A673 (cell line): Measurements from ENCODE around the gene PCP2. TPM values are rescaled to one million over a fixed set of nuclear protein-coding genes. Genes with fewer than 3 reads are reported as not detected.

Source experiments
- BruUV-seq: library from RNA; stranded (reverse); fragments of 400-500 nt; replicated peaks from 2 replicates; lab custom pipeline; 2021; lab: Mats Ljungman, UMichigan
- CTCF ChIA-PET: fragments of 300-600 bp; sonication (Branson Sonifier 250); formaldehyde crosslinking; loops from one replicate; lab custom pipeline; 2022; ENCODE audit warnings: antibody characterized with exemption; lab: Charles Lee
- POLR2A ChIA-PET: fragments of 300-600 bp; sonication (Branson Sonifier 250); formaldehyde crosslinking; loops from one replicate; lab custom pipeline; 2022; ENCODE audit warnings: antibody characterized with exemption; ENCODE audit not compliant: low non-redundant PET; lab: Charles Lee
- DNase-seq: peaks from one replicate; pipeline ENCODE4 v3.0.0-alpha.2; 2015; ENCODE audit warnings: low spot score
- H3K27ac ChIP-seq: fragments of 200-600 bp; sonication (generic); 2 replicates; pipeline ENCODE4 v1.5.1; 2016; ENCODE audit warnings: mixed run types, low read depth, mild to moderate bottlenecking, mixed read lengths, antibody characterized with exemption, low read length; ENCODE audit not compliant: poor library complexity, severe bottlenecking
- H3K27me3 ChIP-seq: fragments of 200-600 bp; sonication (generic); replicated peaks from 2 replicates; pipeline ENCODE4 v1.6.1; 2017; ENCODE audit warnings: mixed run types, low read depth, mild to moderate bottlenecking, mixed read lengths, antibody characterized with exemption, low read length; ENCODE audit not compliant: insufficient read depth, poor library complexity
- H3K36me3 ChIP-seq: fragments of 200-600 bp; sonication (generic); 2 replicates; pipeline ENCODE4 v1.6.1; 2016; ENCODE audit warnings: mixed run types, mild to moderate bottlenecking, mixed read lengths, antibody characterized with exemption, low read length; ENCODE audit not compliant: insufficient read depth, poor library complexity, severe bottlenecking
- H3K4me1 ChIP-seq: fragments of 200-600 bp; sonication (generic); 2 replicates; pipeline ENCODE4 v1.6.1; 2017; ENCODE audit warnings: mixed run types, mild to moderate bottlenecking, mixed read lengths, antibody characterized with exemption, low read length; ENCODE audit not compliant: insufficient read depth, poor library complexity, severe bottlenecking
- H3K4me3 ChIP-seq: fragments of 200-600 bp; sonication (generic); 2 replicates; pipeline ENCODE4 v1.5.1; 2016; ENCODE audit warnings: low read depth, mixed run types, mild to moderate bottlenecking, mixed read lengths, low read length; ENCODE audit not compliant: poor library complexity, severe bottlenecking
- H3K9me3 ChIP-seq: fragments of 200-600 bp; sonication (generic); 2 replicates; pipeline ENCODE4 v1.6.1; 2016; ENCODE audit warnings: mixed run types, low read depth, mild to moderate bottlenecking, mixed read lengths, antibody characterized with exemption, low read length; ENCODE audit not compliant: poor library complexity, severe bottlenecking
- EZH2 ChIP-seq: fragments of 200-600 bp; sonication (generic); IDR thresholded peaks from 2 replicates; pipeline ENCODE4 v1.6.1; 2017; ENCODE audit warnings: borderline replicate concordance, low read depth, mild to moderate bottlenecking, mixed read lengths, antibody characterized with exemption, low read length; ENCODE audit not compliant: poor library complexity, severe bottlenecking
- intact Hi-C: fragments of 100-400 bp; cut with micrococcal nuclease; formaldehyde crosslinking; loops from one replicate; pipeline ENCODE4 v1.10.0; 2022; ENCODE audit not compliant: unreplicated experiment
- total RNA-seq: library from RNA; stranded (reverse); gene quantifications from 2 replicates; pipeline ENCODE4 v1.2.3, GENCODE V29; 2021
- TF ChIP-seq, protein P1 (sequence below): fragments of 300-800, 200-600 bp; sonication (generic); conservative IDR thresholded peaks from 2 replicates; pipeline ENCODE4 v1.5.1; 2017; ENCODE audit warnings: low read depth, mild to moderate bottlenecking, antibody characterized with exemption, low read length, moderate library complexity, mixed read lengths

The PCP2 gene
- total RNA-seq, 1 experiment from 2014 or later = not detected

DNA sequence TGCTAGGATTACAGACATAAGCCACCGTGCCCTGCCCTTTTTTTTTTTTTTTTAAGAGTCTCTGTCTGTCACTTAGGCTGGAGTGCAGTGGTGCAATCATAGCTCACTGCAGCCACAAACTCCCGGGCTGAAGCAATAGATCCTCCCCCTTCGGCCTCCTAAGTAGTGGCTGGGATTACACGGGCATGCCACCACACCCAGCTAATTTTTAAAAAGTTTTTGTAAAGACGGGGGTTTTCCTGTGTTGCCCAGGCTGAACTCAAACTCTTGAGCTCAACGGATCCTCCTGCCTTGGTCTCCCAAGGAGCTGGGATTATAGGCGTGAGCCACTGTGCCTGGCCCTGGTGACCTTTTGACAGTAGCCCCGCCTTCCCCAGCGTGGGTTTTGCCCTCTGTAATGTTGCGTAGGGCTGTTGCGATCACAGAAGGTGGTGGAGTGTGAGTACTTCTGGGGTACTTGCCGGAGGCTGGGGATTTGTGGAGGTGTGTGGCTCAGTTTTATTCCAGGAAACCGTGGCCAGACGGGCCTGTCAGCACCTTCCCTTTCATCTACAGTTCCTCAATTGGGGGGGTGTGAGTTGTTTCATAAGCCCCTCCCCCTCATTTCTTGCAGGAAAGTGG is 23.7 kb upstream of the PCP2 start:
- H3K4me3 ChIP-seq = no peak overlapping the region
- no peak overlapping the region for H3K27ac ChIP-seq
- no peaks in the 10 kb centered on the region for H3K36me3 ChIP-seq
- no peaks in the 10 kb centered on the region for H3K27me3 ChIP-seq
- POLR2A ChIA-PET = no interaction called here
- CTCF ChIA-PET = interaction anchor here (0.6 to 0.7 kb wide), 2 partner anchors 9 to 15 kb away, joined by 3 to 4 read pairs; no protein-coding TSS in a partner anchor
- no peak for DNase-seq
- no TSS peak for BruUV-seq
- TF ChIP-seq, protein P1, sequence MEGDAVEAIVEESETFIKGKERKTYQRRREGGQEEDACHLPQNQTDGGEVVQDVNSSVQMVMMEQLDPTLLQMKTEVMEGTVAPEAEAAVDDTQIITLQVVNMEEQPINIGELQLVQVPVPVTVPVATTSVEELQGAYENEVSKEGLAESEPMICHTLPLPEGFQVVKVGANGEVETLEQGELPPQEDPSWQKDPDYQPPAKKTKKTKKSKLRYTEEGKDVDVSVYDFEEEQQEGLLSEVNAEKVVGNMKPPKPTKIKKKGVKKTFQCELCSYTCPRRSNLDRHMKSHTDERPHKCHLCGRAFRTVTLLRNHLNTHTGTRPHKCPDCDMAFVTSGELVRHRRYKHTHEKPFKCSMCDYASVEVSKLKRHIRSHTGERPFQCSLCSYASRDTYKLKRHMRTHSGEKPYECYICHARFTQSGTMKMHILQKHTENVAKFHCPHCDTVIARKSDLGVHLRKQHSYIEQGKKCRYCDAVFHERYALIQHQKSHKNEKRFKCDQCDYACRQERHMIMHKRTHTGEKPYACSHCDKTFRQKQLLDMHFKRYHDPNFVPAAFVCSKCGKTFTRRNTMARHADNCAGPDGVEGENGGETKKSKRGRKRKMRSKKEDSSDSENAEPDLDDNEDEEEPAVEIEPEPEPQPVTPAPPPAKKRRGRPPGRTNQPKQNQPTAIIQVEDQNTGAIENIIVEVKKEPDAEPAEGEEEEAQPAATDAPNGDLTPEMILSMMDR = no peak
- TF ChIP-seq EZH2 = no peak
- intact Hi-C loops = no loop called here
- H3K4me1 ChIP-seq = no peaks in the 10 kb centered on the region
- H3K9me3 ChIP-seq = no peaks in the 10 kb centered on the region

DNA sequence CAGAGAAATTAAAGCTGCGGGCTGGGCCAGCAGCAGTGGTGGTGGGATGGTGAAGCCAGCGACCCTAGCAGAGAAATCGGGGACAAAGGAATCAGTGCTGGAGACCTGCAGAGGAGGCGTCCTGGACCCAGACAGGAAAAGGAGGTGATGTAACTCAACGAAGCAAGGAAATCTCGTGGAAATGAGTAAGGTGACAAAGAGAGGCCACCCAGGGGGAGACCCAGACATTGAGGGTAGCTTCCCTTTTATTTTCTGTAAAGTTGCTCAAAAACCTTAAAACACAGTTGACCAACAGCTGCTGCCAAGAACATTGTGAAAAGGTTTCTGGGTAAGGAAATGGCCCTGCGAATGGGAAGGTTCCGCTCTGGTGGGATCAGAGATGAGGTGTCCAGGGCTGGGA is 22.1 kb upstream of the PCP2 start:
- no peak for DNase-seq
- intact Hi-C loops = no loop called here
- no peak for TF ChIP-seq EZH2
- TF ChIP-seq, protein P1 = no peak
- ChIA-PET POLR2A (no interaction called here), CTCF (interaction anchor here (0.6 kb wide), 1 partner anchor 10 kb away, joined by 4 read pairs; no protein-coding TSS in a partner anchor)
- Histone ChIP-seq H3K9me3 (no peaks in the 10 kb centered on the region), H3K4me3 (no peak overlapping the region), H3K27ac (no peak overlapping the region), H3K36me3 (no peaks in the 10 kb centered on the region), H3K27me3 (no peaks in the 10 kb centered on the region), H3K4me1 (no peaks in the 10 kb centered on the region)
- no TSS peak for BruUV-seq

DNA sequence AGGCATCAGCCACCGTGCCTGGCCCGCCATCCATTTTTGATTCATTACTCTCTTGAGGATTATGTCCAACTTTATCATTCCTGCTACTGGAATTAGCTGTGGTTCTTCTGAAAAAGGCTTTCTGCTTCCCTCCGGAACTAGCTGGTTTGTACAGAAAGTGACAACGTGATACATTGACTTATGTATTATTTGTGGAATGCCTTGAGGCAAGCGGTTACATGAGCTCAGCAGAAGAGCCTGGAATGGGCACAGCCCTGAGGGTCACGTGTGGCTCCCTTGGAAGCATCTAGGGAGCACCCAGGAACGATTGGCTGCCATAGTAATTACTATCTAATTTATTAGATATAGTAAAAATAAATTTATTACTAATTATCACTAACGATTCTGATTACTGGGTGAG is 20.9 kb upstream of the PCP2 start:
- Histone ChIP-seq H3K9me3 (no peaks in the 10 kb centered on the region), H3K4me3 (no peak overlapping the region), H3K36me3 (no peaks in the 10 kb centered on the region), H3K27ac (no peak overlapping the region), H3K27me3 (no peaks in the 10 kb centered on the region), H3K4me1 (no peaks in the 10 kb centered on the region)
- POLR2A ChIA-PET = no interaction called here
- DNase-seq = no peak
- TF ChIP-seq EZH2 = no peak
- TF ChIP-seq, protein P1 = no peak
- BruUV-seq = no TSS peak
- CTCF ChIA-PET = interaction anchor here (1.0 kb wide), 1 partner anchor 26 kb away, joined by 3 read pairs; the partner anchor contains the start of gene TRAPPC5
- intact Hi-C loops = loop anchor here (5.0 kb wide), 1 partner anchor 148 kb away; no protein-coding TSS in a partner anchor
